HepG2 (cell line): ENCODE results near the gene FASTKD3. TPM values are rescaled to one million over a fixed set of nuclear protein-coding genes. Genes with fewer than 3 reads are reported as not detected.
A peak's percentile ranks its signal among the peaks of the same experiment; 100 is the strongest.

ENCODE experiments used
- ATAC-seq: fragments of 200-7000 bp; cut with Tn5 transposase; 3 replicates; pipeline ENCODE4 v1.9.1; 2020; ENCODE audit warnings: mild to moderate bottlenecking, moderate library complexity
- BruUV-seq: library from RNA; stranded (reverse); fragments of 400-500 nt; replicated peaks from 2 replicates; lab custom pipeline; 2021; lab: Mats Ljungman, UMichigan
- CTCF ChIA-PET: fragments of 300-600 bp; formaldehyde crosslinking; extraction: SDS; loops from one replicate; lab custom pipeline; 2021; ENCODE audit warnings: low total read pairs, inconsistent platforms, low intra/inter-chr PET ratio; lab: Yijun Ruan, JAX
- POLR2A ChIA-PET: fragments of 350-600 bp; sonication (Branson Sonifier 250); formaldehyde crosslinking; loops from one replicate; lab custom pipeline; 2020; ENCODE audit warnings: antibody characterized with exemption, inconsistent platforms; lab: Yijun Ruan, JAX
- DNase-seq: peaks from one replicate; pipeline ENCODE4 v3.0.0-alpha.2; 2015; ENCODE audit warnings: low spot score
- FAIRE-seq: peaks from 3 replicates; lab custom pipeline; 2011; peaks lifted over from hg19 to GRCh38; lab: Jason Lieb, UNC
- H2AFZ ChIP-seq: one replicate; pipeline ENCODE4 v1.6.1; 2011; ENCODE audit warnings: low read length, inconsistent platforms
- H3K27ac ChIP-seq: fragments of 300-600 bp; 3 replicates; pipeline ENCODE4 v1.8.0; 2011; ENCODE audit warnings: mixed run types, mild to moderate bottlenecking, mixed read lengths, low read length, inconsistent platforms; ENCODE audit not compliant: insufficient read depth; ENCODE audit errors: extremely low read length
- H3K27me3 ChIP-seq, 2 experiments: fragments of 200-600 bp in 1 of 2; 2 replicates in 1 of 2; 3 replicates in 1 of 2; pipeline versions ENCODE4 v1.6.0 to v1.8.0; 2011; ENCODE audit warnings: low read length in 2 of 2, mild to moderate bottlenecking in 2 of 2, moderate library complexity in 2 of 2, inconsistent platforms in 1 of 2; ENCODE audit not compliant: insufficient read depth in 2 of 2, control insufficient read depth in 1 of 2
- H3K36me3 ChIP-seq, 2 experiments: fragments of 200-600 bp in 1 of 2; replicated peaks in 1 of 2; 2 replicates in 1 of 2; 3 replicates in 1 of 2; pipeline versions ENCODE4 v1.5.1 to v1.8.0; 2011; ENCODE audit warnings: low read length in 2 of 2, inconsistent platforms in 1 of 2; ENCODE audit not compliant: insufficient read depth in 2 of 2, control insufficient read depth in 1 of 2
- H3K4me1 ChIP-seq: 2 replicates; pipeline ENCODE4 v1.5.1; 2012; ENCODE audit warnings: low read length, inconsistent platforms; ENCODE audit not compliant: insufficient read depth
- H3K4me2 ChIP-seq: 2 replicates; pipeline ENCODE4 v1.6.0; 2011; ENCODE audit warnings: low read depth, low read length, inconsistent platforms
- H3K4me3 ChIP-seq, 3 experiments: fragments of 200-600 bp in 1 of 3; sonication (generic), shearing (Covaris generic) in 1 of 3; replicated peaks in 1 of 3; 2 replicates each; pipeline ENCODE4 v1.5.1; 2011 to 2016; ENCODE audit warnings: low read length in 3 of 3, inconsistent platforms in 2 of 3, low read depth in 2 of 3, mild to moderate bottlenecking in 2 of 3, control low read depth in 1 of 3, mixed read lengths in 1 of 3; ENCODE audit not compliant: insufficient read depth in 1 of 3
- H3K79me2 ChIP-seq: one replicate; pipeline ENCODE4 v1.6.1; 2011; ENCODE audit warnings: low read length, inconsistent platforms; ENCODE audit not compliant: insufficient read depth
- H3K9ac ChIP-seq: 2 replicates; pipeline ENCODE4 v1.6.0; 2011; ENCODE audit warnings: mild to moderate bottlenecking, low read depth, low read length, inconsistent platforms; ENCODE audit not compliant: insufficient read depth
- H3K9me3 ChIP-seq: 2 replicates; pipeline ENCODE4 v1.5.1; 2012; ENCODE audit warnings: mild to moderate bottlenecking, low read length
- H4K20me1 ChIP-seq: 2 replicates; pipeline ENCODE4 v1.6.0; 2011; ENCODE audit warnings: inconsistent platforms, mild to moderate bottlenecking, low read length, moderate library complexity; ENCODE audit not compliant: insufficient read depth
- CTCF ChIP-seq: sonication (generic); formaldehyde crosslinking; IDR thresholded peaks from 2 replicates; pipeline ENCODE4 v1.5.0; 2020; ENCODE audit warnings: mild to moderate bottlenecking, missing genetic modification reagents, moderate library complexity
- PHF21A ChIP-seq: sonication (generic); formaldehyde crosslinking; IDR thresholded peaks from 2 replicates; pipeline ENCODE4 v1.5.0; 2020; ENCODE audit warnings: mild to moderate bottlenecking, missing genetic modification reagents
- SAP130 ChIP-seq: IDR thresholded peaks from 2 replicates; pipeline ENCODE4 v1.6.1; 2016; ENCODE audit warnings: low read depth
- SMC3 ChIP-seq: IDR thresholded peaks from 2 replicates; pipeline ENCODE4 v1.6.1; 2011; ENCODE audit warnings: low read length, improper control_type of control experiment
- STAG1 ChIP-seq: sonication (generic); formaldehyde crosslinking; IDR thresholded peaks from 2 replicates; pipeline ENCODE4 v1.4.0; 2020; ENCODE audit warnings: missing genetic modification reagents
- THAP11 ChIP-seq: IDR thresholded peaks from 2 replicates; pipeline ENCODE4 v1.6.1; 2016; ENCODE audit warnings: missing biosample characterization, missing genetic modification reagents
- ZMAT5 ChIP-seq: sonication (generic); formaldehyde crosslinking; IDR thresholded peaks from 2 replicates; pipeline ENCODE4 v1.5.0; 2020; ENCODE audit warnings: mild to moderate bottlenecking, low read depth, missing genetic modification reagents, borderline replicate concordance
- ZNF12 ChIP-seq: sonication (generic); formaldehyde crosslinking; IDR thresholded peaks from 2 replicates; pipeline ENCODE4 v1.5.0; 2020; ENCODE audit warnings: missing genetic modification reagents
- ZNF746 ChIP-seq: sonication (generic); formaldehyde crosslinking; IDR thresholded peaks from 2 replicates; pipeline ENCODE4 v1.8.0; 2022; ENCODE audit warnings: mild to moderate bottlenecking, missing genetic modification reagents
- ZNF776 ChIP-seq: sonication (generic); formaldehyde crosslinking; IDR thresholded peaks from 2 replicates; pipeline ENCODE4 v1.4.0; 2020; ENCODE audit warnings: mild to moderate bottlenecking, missing genetic modification reagents
- WGBS: methylation state at CpG from one replicate; pipeline ENCODE4 v1.1.6; 2017; ENCODE audit warnings: low lambda C conversion rate; 5-methylcytosine and 5-hydroxymethylcytosine counted together
- in situ Hi-C: cut with HindIII; loops from 2 replicates; pipeline ENCODE4 v1.10.0; 2017; ENCODE audit warnings: low pct_unique_long_range_greater_than_20kb; ENCODE audit not compliant: extremely low pct_ligation_motif_present
- intact Hi-C: fragments of 100-400 bp; cut with micrococcal nuclease; formaldehyde crosslinking; loops from one replicate; pipeline ENCODE4 v1.10.0; 2022; ENCODE audit not compliant: unreplicated experiment
- polyA plus RNA-seq, 8 experiments: library from polyadenylated mRNA; depleted of rRNA in 3 of 8; stranded (reverse) in 7 of 8; unstranded in 1 of 8; fragments of >200 nt; fragmentation: Illumina TruSeq in 4 of 8; extraction: Trizol in 4 of 8; gene quantifications; 2 replicates each; pipeline versions ENCODE4 v1.2.1 to v1.2.3, GENCODE V29; 2011 to 2016; ENCODE audit warnings: low read depth in 4 of 8, missing spikeins in 1 of 8, mixed read lengths in 1 of 8; ENCODE audit not compliant: insufficient read depth in 1 of 8
- total RNA-seq, 5 experiments: library from RNA; depleted of rRNA; stranded (reverse); fragments of >200 nt; fragmentation: Illumina TruSeq; extraction: Trizol; gene quantifications; 2 replicates each; pipeline ENCODE4 v1.2.3, GENCODE V29; 2016; ENCODE audit warnings: low read depth in 1 of 5

Gene FASTKD3
- total and polyA plus RNA-seq, 2 of the 13 experiments (the other 11 are each of a cell fraction or from before 2014, with no cell fraction given) = 6.9 to 17.8 TPM

GRCh38 chr5:7856855-7857254 is 12.0 kb downstream of the FASTKD3 start:
- 96% methylated on average over 2 of the region's 2 CpGs for WGBS
- no peak overlapping the region for H3K27ac ChIP-seq
- no TSS peak for BruUV-seq
- no peak overlapping the region for H2AFZ ChIP-seq
- TF ChIP-seq CTCF (CRISPR knock-in tag) = peak; percentile 81
- TF ChIP-seq SMC3 = peak; percentile 43; the same call in 1 of the 2 replicates
- peak; percentile 65 for TF ChIP-seq STAG1 (CRISPR knock-in tag)
- TF ChIP-seq ZNF776 (CRISPR knock-in tag) = no peak
- TF ChIP-seq ZMAT5 (CRISPR knock-in tag) = no peak
- TF ChIP-seq ZNF12 (CRISPR knock-in tag) = no peak
- H3K4me2 ChIP-seq = no peak overlapping the region
- peaks cover 8% of the 10 kb centered on the region for H3K4me1 ChIP-seq
- CTCF ChIA-PET = no interaction called here
- H3K27me3 ChIP-seq = no peaks in the 10 kb centered on the region
- intact Hi-C loops = loop anchor here (5.0 kb wide), 1 partner anchor 265 kb away; no protein-coding TSS in a partner anchor
- H3K79me2 ChIP-seq = no peaks in the 10 kb centered on the region
- H3K9ac ChIP-seq = no peak overlapping the region
- no peaks in the 10 kb centered on the region for H3K9me3 ChIP-seq
- H4K20me1 ChIP-seq = no peaks in the 10 kb centered on the region
- in situ Hi-C loops = no loop called here
- ATAC-seq (peak; percentile 91), DNase-seq (peak; percentile 38), FAIRE-seq (no peak)
- no peak overlapping the region for H3K4me3 ChIP-seq
- POLR2A ChIA-PET = no interaction called here
- H3K36me3 ChIP-seq = peaks cover 5 to 16% of the 10 kb centered on the region in 2 experiments; a peak in 4 of 5 replicates

GRCh38 chr5:7855611-7856010 is 13.2 kb downstream of the FASTKD3 start:
- Histone ChIP-seq H3K9me3 (no peaks in the 10 kb centered on the region), H3K9ac (no peak overlapping the region), H3K4me2 (no peak overlapping the region), H3K4me3 (no peak overlapping the region), H2AFZ (no peak overlapping the region)
- 23% methylated on average over 3 of the region's 3 CpGs for WGBS
- ATAC-seq (no peak), FAIRE-seq (no peak)
- intact Hi-C loops = loop anchor here (5.0 kb wide), 1 partner anchor 263 kb away; no protein-coding TSS in a partner anchor
- TF ChIP-seq SAP130 (CRISPR knock-in tag) (no peak), THAP11 (CRISPR knock-in tag) (no peak), ZNF746 (CRISPR knock-in tag) (no peak), PHF21A (CRISPR knock-in tag) (no peak)
- TF ChIP-seq, all 625 proteins: peak for 0
- in situ Hi-C loops = no loop called here
- ChIA-PET CTCF (no interaction called here), POLR2A (no interaction called here)
- Histone ChIP-seq H3K36me3 (peaks cover 4 to 7% of the 10 kb centered on the region in 2 experiments; a peak in 3 of 5 replicates), H3K4me1 (peaks cover 16% of the 10 kb centered on the region), H3K27ac (no peak overlapping the region), H3K27me3 (no peaks in the 10 kb centered on the region), H4K20me1 (no peaks in the 10 kb centered on the region), H3K79me2 (no peaks in the 10 kb centered on the region)
- no peak for DNase-seq
- no TSS peak for BruUV-seq
